DMS153 treated with DMSO at 0.1 percent for 48 hours (cell line): ENCODE results near the gene CNTN5.
"Not testable (repeated sequence)": the region's sequence is repeated elsewhere in the genome, so short reads cannot be mapped to it uniquely, and the experiment has no call there.

Experiments used
- DNase-seq: peaks from one replicate; lab custom pipeline; 2025; ENCODE audit not compliant: unreplicated experiment; lab: John Stamatoyannopoulos, UW

The CNTN5 gene

DNA sequence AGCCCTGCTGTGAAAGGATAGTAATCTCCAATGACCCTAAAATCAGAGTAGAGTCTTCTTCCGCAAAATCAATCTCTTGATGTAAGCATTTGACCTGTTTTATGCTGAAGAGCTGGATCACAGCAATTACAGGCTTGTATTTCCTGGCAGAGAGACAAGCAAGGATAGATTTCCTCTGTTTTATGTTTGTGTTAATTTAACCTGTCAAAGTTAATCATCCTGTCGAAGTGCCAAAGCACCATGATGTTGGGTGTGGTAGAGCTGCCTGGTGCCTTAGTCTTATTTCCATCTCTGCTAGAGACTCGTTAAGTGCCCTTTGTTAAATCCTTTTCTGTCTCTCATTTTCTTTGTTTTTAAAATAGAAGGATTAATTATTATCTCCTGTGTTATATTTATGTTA is 248.1 kb downstream of the CNTN5 start:
- no peak for DNase-seq

DNA sequence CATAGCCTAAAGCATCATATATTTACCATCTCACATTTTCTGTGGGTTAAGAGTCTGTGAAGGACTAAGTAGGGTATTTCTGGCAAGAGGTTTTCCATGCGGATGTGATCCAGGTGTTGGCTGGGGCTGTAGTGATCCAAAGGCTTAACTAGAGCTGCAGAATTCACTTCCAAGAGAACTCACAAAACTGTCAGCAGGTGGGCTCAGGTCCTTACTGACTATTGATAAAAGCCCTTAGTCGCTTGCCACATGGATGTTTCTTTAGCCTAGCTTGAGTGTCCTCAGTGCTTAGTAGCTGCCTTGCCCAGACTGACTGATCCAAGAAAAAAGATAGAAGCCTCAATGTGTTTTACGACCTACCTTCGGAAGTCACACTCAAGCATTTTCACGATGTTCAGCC is 250.8 kb downstream of the CNTN5 start:
- no peak for DNase-seq

DNA sequence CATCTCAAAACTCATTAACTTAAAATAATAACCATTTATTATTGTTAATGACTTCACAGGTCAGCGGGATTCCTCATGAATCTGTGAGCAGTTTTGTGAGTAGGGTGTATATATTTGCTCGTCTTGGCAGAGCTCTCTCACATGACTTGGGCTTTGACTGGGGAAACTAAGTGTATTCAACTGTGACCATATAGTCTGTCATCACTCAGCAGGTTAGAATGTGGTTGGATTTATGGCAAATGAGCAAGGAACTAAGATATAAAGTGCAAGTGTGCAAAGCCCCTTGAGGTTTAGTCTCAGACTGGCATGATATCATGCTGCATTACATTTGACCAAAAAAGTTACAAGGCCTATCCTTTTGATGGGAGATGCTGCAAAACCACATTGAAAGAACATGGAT is 254.8 kb downstream of the CNTN5 start:
- no peak for DNase-seq

DNA sequence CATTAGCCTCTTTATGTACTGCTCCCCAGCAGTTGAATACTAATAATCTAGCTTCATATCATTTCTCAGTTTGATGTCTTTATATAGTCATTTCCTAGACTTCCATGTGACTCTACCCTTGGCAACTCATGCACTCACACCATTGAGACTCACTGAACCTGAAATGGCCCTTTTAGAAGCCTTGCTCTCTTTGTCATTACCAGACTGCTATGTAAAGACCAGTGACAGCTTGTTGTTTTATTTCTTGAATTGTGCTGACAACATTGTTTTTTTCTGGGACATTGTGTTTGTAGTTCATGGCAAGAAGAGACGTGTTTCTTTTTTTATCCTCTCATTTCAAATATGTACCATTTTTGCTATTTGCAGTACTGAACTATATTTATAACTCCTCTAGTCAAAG is 256.5 kb downstream of the CNTN5 start:
- DNase-seq: no peak

DNA sequence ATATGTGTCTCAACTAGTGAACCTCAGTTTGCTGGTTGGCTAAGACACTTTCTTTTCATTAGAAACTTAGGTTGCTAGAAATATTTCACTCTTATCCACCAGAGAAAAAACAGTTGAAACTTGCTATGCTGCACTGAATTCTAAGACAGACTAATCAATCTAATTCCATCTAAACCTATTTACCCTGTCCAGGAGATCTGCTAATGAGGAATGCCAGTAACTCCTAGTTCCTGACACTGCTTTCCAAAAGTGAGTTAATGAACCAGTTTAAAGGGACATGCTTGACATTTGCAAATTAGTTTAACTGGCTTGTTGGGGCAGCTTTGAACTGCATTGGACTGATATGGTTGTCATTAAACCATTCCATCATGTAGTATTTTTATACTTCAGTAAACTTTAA is 258.5 kb downstream of the CNTN5 start:
- DNase-seq: no peak

DNA sequence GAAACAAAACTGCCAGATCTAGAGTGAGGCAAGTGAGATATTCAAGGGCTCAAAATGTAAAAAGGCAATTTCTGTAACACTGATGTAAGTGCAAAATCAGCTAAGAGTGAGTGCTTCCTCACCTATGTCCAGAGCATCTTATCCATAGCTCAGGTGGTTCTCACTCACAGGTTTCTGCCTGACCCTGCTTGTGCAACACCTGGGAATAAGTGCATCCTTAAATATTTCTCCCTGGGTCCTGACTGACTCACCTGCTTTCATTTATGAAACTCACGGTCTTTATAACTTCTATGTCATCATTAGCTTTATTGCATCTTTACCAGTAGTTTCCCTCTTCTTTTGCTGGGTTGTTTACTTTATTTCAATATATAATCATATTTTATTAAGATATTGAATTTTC is 260.6 kb downstream of the CNTN5 start:
- DNase-seq: no peak

DNA sequence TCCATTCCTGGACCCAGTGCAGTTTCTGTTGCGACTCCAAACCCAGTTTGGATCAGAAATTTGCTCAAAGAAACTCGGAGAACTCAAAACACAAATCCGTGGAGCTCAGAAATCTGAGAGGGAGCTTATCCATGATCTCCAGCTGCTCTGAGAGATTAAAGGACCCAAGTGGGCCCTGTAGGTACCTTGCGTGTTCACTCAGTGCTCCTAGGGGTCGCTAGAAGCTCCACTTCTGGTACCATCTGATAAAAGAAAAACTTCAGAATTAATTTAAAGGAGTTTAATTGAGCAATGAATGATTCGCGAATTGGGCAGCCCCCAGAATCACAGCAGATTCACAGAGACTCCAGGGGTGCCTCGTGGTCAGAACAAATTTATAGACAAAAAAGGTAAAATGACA is 277.2 kb downstream of the CNTN5 start:
- DNase-seq: not testable (repeated sequence)

DNA sequence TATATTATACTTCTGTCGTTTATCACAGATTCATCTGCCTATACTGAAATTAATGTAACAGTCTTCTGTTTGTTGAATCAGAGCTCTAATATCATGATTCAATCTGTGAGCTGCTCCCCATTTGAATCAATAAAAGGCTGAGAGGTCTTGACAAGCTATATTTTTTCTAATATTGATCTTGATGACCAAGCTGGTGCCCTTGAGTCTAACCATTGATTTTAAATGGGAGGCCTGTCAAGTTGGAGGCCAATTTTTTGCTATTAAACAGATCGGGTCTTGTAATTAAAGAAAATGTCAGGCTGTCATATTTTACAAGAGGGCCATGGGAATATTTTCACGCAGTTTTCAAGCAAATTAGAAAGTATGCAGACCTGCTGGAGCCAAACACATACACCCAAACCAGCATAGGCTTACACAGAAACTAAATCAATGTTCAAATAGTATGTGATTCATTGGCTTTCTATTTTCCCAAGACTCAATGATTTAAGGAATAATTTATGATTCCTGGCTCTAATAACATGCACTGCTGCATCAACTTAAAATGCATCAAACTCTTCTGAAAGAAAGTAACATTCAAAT is 286.9 kb downstream of the CNTN5 start:
- DNase-seq: no peak

DNA sequence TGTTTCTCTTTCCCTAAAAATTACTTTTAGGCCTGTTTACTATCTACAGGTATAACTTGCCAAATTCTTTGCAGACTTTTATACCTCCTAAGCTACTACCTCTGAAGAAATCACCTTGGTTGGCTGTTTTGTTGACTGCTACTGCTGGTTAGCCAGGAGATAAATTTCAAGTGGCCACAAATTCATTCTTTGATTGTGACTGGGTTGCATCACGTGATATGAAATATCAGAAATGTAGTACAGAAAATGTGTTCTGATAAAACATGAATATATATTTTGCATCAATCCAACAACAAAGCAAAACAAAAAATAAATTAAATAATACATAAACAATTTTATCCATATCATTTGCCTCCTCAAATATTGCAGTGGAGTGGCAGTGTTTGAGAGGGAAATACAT is 291.1 kb downstream of the CNTN5 start:
- DNase-seq: no peak

DNA sequence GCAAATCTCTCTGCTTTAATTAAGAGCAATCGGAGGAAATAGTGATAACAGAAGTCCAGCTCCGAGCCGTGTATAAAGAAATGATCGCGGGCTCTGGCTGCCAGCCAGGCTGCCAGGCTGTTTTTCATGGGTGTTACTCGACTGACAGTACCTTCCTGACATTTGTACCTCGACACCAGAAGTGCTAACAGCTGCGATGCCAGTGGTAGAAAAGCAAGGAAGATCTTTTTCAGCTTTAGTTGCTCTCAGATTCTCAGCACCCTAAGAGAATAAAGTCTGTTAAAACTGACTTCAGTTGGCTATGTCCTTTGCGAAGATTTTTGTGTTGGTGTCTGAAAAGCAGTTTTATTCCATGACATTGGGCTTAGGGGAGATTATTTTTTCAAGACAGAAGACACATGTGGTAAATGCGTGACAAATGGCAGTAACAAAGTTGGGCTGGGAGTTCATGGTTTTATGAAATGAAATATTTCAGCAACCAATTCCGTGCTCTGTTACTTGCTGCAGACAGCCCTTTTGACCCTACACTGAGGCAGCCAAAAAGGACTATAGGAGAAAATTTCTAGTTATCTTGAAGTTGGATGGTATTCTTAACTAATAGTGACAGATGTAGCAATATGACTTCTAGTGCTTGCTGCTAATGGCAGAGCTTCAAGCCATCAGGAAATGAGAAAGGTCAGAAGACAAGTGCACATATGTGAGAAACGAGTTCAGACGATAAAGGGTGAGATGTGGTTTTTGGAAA is 296.2 kb downstream of the CNTN5 start:
- peak; percentile 1 for DNase-seq

DNA sequence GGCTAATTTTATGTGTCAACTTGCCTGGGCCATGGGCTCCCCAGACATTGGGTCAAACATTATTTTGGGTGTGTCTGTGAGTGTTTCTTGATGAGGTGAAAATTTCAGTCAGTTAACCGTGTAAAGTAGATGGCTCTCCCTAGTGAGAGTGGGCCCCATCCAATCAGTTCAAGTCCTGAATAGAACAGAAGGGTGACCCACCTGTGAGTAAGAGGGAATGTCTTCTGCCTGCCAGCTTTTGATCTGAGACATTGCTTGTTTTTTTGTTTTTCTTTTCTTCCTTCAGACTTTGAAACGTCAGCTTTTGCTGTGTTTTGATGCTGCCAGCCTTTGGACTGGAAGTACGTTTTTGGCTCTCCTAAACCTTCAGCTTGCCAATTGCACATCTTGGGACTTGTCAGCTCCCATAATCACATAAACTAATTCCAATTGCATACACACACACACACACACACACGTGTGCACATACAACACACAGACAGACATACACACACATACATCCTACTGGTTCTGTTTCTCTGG is 300.1 kb downstream of the CNTN5 start:
- no peak for DNase-seq

DNA sequence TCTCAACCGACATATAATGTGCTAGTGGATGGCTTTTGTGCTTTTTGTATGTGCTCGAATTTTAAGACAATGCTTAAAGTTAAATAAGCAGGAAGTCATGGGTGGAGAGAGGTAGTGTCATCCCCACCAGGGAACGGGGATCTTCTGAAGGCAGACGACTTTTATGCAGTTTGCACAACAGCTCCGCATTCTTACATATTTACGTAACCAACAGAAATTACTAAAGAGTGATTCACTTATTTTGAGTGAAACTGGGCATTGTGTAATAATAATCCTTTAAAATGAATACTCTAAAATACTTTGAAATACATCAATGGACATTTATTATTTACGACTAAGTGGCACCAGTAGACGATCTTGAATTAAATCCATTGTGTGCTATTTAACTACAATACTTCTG is 305.1 kb downstream of the CNTN5 start:
- DNase-seq: no peak

DNA sequence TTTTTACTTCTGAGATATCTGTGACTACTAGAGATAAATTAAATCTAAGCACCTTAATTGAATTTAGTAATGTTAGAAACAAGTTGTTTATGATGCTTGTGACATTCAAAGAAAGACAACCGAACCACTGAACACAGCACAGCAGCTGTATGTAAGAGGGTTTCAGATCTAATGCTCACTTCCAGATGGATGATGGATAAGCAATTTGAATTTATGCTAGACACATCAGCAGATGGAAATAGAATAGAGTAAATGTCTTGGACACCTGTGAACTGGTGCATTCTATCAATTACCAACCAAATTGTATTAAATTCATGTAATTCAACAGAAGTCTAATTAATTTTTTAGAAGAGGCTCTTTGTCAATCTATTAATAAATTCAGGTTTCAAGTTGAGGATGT is 306.3 kb downstream of the CNTN5 start:
- DNase-seq: no peak

DNA sequence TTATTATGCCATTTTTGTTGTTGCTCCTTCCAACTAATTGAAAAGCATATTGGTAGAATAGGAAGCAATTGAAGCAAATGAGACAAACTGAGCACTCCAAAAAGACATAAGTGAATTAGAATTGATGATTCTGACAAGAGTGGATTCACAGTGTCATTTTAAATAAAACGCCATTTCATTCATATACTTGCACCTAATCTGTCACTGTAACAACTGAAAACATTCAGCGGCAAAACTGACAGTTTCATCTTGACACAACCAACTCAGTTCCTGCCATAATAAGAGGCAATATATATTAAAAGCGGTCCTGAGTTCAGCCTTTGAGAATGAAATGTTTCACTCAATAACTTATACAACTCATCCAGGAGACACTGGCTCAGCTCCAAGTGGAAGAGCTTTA is 306.8 kb downstream of the CNTN5 start:
- no peak for DNase-seq

DNA sequence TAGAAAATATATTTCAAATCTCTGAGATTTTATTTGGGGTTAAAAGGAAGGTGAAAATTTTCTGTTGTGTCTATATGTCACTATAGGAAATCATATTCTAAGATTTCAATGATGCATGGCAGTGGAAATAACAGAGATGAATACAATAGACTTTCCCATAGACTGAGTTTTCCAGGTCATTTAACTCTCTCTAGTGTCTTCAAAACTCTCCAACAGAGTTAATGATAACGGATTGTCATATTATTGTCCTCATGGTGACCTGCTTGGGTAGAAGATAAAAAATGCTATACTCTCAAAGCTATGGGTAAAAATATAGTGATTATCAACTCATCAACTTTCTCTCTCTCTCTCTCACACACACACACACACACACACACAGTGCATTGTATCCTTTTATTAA is 312.9 kb downstream of the CNTN5 start:
- DNase-seq: no peak

DNA sequence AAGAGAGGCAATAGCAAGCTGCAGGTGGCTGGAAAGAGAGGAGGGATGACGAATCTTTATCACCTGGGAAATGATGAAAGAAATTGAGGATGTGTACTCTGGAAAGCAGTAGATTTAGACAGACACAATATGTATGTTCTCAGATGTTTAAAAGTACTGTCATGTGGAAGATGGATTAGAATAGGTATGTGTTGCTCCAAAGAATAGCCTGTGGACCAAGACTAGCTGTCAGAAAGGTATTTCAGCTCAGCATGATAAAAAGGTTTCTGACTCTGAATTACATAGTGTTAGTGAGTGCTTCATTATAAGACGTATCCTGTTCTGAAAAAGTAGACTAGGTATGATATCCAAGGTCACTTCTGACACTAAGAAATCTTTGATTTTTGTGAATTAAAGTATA is 322.4 kb downstream of the CNTN5 start:
- DNase-seq: no peak

DNA sequence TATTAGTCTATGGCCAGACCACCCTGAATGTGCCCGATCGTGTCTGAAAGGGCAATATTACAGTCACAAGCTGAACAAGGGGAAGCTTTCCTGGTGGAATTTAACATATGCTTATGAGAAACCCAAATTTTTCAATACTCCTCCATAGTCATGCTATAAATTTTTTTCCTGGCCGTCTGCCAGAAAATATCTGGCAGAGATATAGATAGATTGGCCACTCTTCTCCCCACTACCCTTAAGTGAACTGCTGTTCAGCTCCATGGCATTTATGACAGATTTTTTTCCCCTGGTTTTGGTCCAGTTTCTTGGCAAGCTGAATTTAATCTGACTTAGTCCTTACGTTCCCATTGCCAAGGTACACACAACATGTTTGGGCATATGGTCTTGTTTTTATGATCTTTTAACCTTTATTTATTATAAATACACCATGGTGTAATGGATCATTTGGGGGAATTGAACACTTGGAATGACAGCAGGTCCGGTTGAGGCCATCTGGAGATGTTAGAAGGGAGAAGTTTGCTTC is 328.5 kb downstream of the CNTN5 start:
- no peak for DNase-seq

DNA sequence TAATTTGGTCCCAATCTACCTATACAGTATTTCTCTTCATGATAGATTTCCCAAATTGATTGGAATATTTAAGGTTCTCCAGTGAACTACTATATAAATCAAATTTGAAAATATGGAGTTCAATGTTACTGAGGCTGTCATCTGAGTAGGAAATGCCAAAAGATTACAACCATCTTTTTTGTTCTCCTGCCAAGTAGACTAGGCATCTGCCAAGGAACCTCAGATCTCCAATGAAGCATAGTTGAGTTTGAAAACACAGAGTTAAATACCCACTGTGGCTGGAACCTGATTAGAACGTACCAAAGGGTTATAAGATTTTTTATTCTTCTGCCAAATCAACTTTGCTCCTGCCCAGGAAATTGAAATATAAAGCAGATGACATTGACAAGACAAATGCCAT is 330.9 kb downstream of the CNTN5 start:
- DNase-seq: no peak

DNA sequence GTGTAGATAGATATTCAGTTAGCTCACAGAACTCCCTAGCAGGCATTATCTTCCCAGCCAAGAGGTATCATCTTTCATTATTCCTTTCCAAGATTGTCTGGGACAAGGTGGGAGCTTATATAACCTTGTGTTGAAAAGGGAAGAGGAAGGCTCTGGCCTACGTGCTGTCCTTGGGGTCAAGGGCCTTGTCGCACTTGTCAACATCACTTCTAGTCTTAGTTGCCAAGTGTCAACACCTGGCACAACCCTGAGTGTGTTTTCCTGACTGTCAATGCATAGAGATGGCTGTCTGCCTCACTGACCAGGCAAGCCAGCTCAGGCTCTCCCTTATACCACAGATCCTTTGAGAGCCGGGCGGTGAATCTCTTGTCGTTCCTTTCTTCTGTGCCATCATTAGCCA is 331.9 kb downstream of the CNTN5 start:
- no peak for DNase-seq

DNA sequence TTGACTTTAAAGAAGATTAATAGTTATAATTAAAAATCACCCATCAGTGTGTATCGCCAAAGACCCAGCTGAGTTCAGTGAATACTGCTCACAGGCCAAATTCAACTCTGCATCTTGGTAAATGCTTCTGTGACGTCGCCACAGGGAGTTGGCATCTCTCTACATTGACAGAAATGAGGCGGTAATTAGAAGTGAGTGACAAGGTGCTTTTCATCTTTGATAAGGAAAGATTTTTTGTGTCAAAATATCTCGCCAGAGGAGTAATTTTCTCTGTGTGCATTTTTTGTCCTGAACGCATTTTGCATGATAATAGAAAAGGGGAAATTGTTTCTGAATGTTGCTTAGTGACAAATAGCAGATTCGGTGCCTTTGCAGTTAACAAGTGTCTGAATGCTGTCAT is 345.8 kb downstream of the CNTN5 start:
- no peak for DNase-seq

DNA sequence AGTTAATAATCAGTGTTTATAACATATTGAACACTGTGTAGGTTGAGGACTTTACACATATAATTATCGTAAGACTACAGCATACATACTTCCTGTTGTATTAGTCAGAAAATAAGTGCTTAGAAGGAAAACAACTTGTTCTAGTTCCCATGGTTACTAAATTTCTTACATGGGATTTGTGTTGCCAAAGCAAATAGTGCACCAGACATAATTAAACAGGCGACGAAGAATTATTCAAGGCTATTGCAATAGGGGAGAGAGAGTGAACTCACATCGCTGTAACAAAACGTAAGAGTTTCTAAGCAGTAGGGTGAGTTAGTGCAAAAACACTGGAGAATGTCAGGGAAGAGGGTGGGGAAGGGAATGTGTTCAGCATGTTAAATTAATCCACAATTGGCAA is 347.8 kb downstream of the CNTN5 start:
- no peak for DNase-seq

DNA sequence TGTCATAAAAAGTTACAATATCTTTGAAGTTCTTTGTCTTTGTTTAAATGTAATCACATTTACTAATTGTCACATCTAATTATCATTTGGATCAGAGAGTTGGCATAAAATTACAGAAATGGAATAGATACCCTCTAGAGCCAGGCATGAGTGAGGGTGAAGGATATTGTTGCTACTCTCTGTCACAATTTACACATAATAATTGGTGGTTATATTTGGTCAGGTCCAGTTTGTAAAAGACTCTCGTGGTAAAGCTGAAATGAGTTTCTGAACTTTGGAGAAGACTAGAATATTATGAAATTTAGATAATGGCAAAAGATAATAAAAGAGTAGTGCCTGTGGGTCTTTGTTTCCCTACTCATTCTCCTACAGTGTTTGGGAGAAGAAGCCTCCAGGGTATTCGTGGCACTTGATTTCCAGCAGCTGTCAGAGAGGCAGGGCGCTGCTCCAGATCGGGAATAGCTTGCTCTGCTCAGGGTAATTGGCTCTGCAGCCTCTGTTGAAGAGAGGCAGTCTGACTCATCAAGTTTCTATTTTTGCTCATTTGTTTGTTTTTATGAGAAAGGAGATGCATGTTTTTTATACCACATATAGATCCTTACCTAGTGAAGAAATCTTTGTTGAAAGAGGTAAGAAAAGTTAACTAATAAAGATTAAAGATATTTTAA is 349.9 kb downstream of the CNTN5 start:
- DNase-seq: peak; percentile 4
